IMR-90 (cell line): ENCODE measurements around the gene CGB7. TPM values are rescaled to one million over a fixed set of nuclear protein-coding genes. Genes with fewer than 3 reads are reported as not detected.

Experiments
- ATAC-seq: fragments of 200-7000 bp; cut with Tn5 transposase; 2 replicates; pipeline ENCODE4 v1.9.1; 2020; ENCODE audit warnings: low read depth, mild to moderate bottlenecking, moderate library complexity
- BruUV-seq: library from RNA; stranded (reverse); fragments of 400-500 nt; replicated peaks from 2 replicates; lab custom pipeline; 2021; lab: Mats Ljungman, UMichigan
- CTCF ChIA-PET: fragments of 300-600 bp; formaldehyde crosslinking; extraction: SDS; loops from one replicate; lab custom pipeline; 2021; ENCODE audit warnings: antibody characterized with exemption; lab: Yijun Ruan, JAX
- POLR2A ChIA-PET: fragments of 300-600 bp; sonication (Branson Sonifier 250); formaldehyde crosslinking; loops from one replicate; lab custom pipeline; 2022; ENCODE audit warnings: antibody characterized with exemption; ENCODE audit not compliant: unreplicated experiment; lab: Charles Lee
- DNase-seq: peaks from one replicate; pipeline ENCODE4 v3.0.0; 2013
- H2AFZ ChIP-seq: replicated peaks from 2 replicates; pipeline ENCODE3; 2013; ENCODE audit warnings: low read length, mild to moderate bottlenecking; ENCODE audit not compliant: poor library complexity
- H2AK5ac ChIP-seq: 2 replicates; pipeline ENCODE4 v1.6.1; 2013; ENCODE audit warnings: low read depth, low read length, inconsistent platforms
- H2AK9ac ChIP-seq: replicated peaks from 2 replicates; pipeline ENCODE3; 2013; ENCODE audit warnings: mild to moderate bottlenecking, low read depth, low read length, moderate library complexity; ENCODE audit not compliant: poor library complexity
- H2BK120ac ChIP-seq: 2 replicates; pipeline ENCODE4 v1.6.1; 2013; ENCODE audit warnings: low read depth, low read length, inconsistent platforms
- H2BK15ac ChIP-seq: 3 replicates; pipeline ENCODE4 v1.6.1; 2013; ENCODE audit warnings: low read depth, low read length, inconsistent platforms
- H2BK20ac ChIP-seq: 2 replicates; pipeline ENCODE4 v1.6.1; 2013; ENCODE audit warnings: low read depth, mild to moderate bottlenecking, inconsistent platforms, low read length, moderate library complexity
- H2BK5ac ChIP-seq: 2 replicates; pipeline ENCODE4 v1.6.1; 2013; ENCODE audit warnings: mild to moderate bottlenecking, low read depth, low read length, inconsistent platforms; ENCODE audit not compliant: poor library complexity, severe bottlenecking
- H3K14ac ChIP-seq: replicated peaks from 2 replicates; pipeline ENCODE4 v1.6.1; 2013; ENCODE audit warnings: low read depth, low read length, inconsistent platforms
- H3K18ac ChIP-seq: 2 replicates; pipeline ENCODE4 v1.6.1; 2013; ENCODE audit warnings: low read depth, low read length, control low read depth
- H3K23ac ChIP-seq: 2 replicates; pipeline ENCODE4 v1.6.1; 2013; ENCODE audit warnings: low read depth, low read length, inconsistent platforms
- H3K27ac ChIP-seq: 2 replicates; pipeline ENCODE4 v1.5.1; 2013; ENCODE audit warnings: mild to moderate bottlenecking, control low read depth, low read length; ENCODE audit not compliant: insufficient read depth
- H3K27me3 ChIP-seq: 2 replicates; pipeline ENCODE4 v1.6.1; 2013; ENCODE audit warnings: low read length; ENCODE audit not compliant: control insufficient read depth, insufficient read depth
- H3K36me3 ChIP-seq: 2 replicates; pipeline ENCODE4 v1.6.1; 2013; ENCODE audit warnings: low read length, mixed read lengths; ENCODE audit not compliant: control insufficient read depth, insufficient read depth
- H3K4ac ChIP-seq: 2 replicates; pipeline ENCODE4 v1.6.1; 2013; ENCODE audit warnings: low read depth, low read length, inconsistent platforms
- H3K4me1 ChIP-seq: 2 replicates; pipeline ENCODE4 v1.6.1; 2013; ENCODE audit warnings: low read length, mixed read lengths; ENCODE audit not compliant: control insufficient read depth, insufficient read depth
- H3K4me2 ChIP-seq: 2 replicates; pipeline ENCODE4 v1.6.1; 2013; ENCODE audit warnings: low read depth, mild to moderate bottlenecking, control low read depth, low read length, moderate library complexity
- H3K4me3 ChIP-seq: 2 replicates; pipeline ENCODE4 v1.5.1; 2013; ENCODE audit warnings: low read depth, mild to moderate bottlenecking, control low read depth, low read length, moderate library complexity; ENCODE audit not compliant: insufficient read depth
- H3K56ac ChIP-seq: 2 replicates; pipeline ENCODE4 v1.6.1; 2013; ENCODE audit warnings: low read length, inconsistent platforms; ENCODE audit not compliant: insufficient read depth; ENCODE audit errors: extremely low read depth
- H3K79me1 ChIP-seq, 2 experiments: 2 replicates each; pipeline ENCODE4 v1.6.1; 2013; ENCODE audit warnings: low read length in 2 of 2, inconsistent platforms in 1 of 2, low read depth in 1 of 2
- H3K9ac ChIP-seq: 2 replicates; pipeline ENCODE4 v1.6.1; 2013; ENCODE audit warnings: low read depth, low read length, control low read depth
- H3K9me1 ChIP-seq: 2 replicates; pipeline ENCODE4 v1.6.1; 2013; ENCODE audit warnings: low read length, inconsistent platforms; ENCODE audit not compliant: insufficient read depth
- H3K9me3 ChIP-seq: 2 replicates; pipeline ENCODE4 v1.6.1; 2013; ENCODE audit warnings: low read length; ENCODE audit not compliant: control insufficient read depth, insufficient read depth
- H4K20me1 ChIP-seq: 2 replicates; pipeline ENCODE4 v1.6.1; 2013; ENCODE audit warnings: low read length, inconsistent platforms; ENCODE audit not compliant: insufficient read depth
- H4K5ac ChIP-seq: 2 replicates; pipeline ENCODE4 v1.6.1; 2013; ENCODE audit warnings: mild to moderate bottlenecking, low read depth, low read length, control low read depth
- H4K8ac ChIP-seq, 2 experiments: 2 replicates each; pipeline ENCODE4 v1.6.1; 2013; ENCODE audit warnings: low read depth in 2 of 2, low read length in 2 of 2, control low read depth in 1 of 2, inconsistent platforms in 1 of 2
- H4K91ac ChIP-seq: 2 replicates; pipeline ENCODE4 v1.6.1; 2013; ENCODE audit warnings: low read depth, low read length, inconsistent platforms; ENCODE audit not compliant: insufficient read depth
- BHLHE40 ChIP-seq: fragments of 150-350 bp; IDR thresholded peaks from 2 replicates; pipeline ENCODE4 v1.6.1; 2016; ENCODE audit warnings: mild to moderate bottlenecking, low read depth, low read length
- CEBPB ChIP-seq: IDR thresholded peaks from 2 replicates; pipeline ENCODE4 v1.6.1; 2012; ENCODE audit warnings: low read depth, low read length, improper control_type of control experiment
- MAFK ChIP-seq: IDR thresholded peaks from 2 replicates; pipeline ENCODE4 v1.6.1; 2012; ENCODE audit warnings: low read depth, low read length, improper control_type of control experiment
- MXI1 ChIP-seq: IDR thresholded peaks from 2 replicates; pipeline ENCODE4 v1.6.1; 2012; ENCODE audit warnings: low read depth, mild to moderate bottlenecking, low read length, moderate library complexity, borderline replicate concordance
- NFE2L2 ChIP-seq: fragments of 150-350 bp; IDR thresholded peaks from 2 replicates; pipeline ENCODE4 v1.6.1; 2016; ENCODE audit warnings: low read depth, mild to moderate bottlenecking, low read length
- POLR2A ChIP-seq: IDR thresholded peaks from 2 replicates; pipeline ENCODE4 v1.6.1; 2012; ENCODE audit warnings: mild to moderate bottlenecking, low read depth, low read length
- RCOR1 ChIP-seq: IDR thresholded peaks from 2 replicates; pipeline ENCODE4 v1.6.1; 2012; ENCODE audit warnings: mild to moderate bottlenecking, low read length, improper control_type of control experiment; ENCODE audit not compliant: insufficient replicate concordance
- RFX5 ChIP-seq: IDR thresholded peaks from 2 replicates; pipeline ENCODE4 v1.8.0; 2012; ENCODE audit warnings: low read depth, mild to moderate bottlenecking, low read length, moderate library complexity
- SMC3 ChIP-seq: fragments of 150-350 bp; IDR thresholded peaks from 2 replicates; pipeline ENCODE4 v1.6.1; 2016; ENCODE audit warnings: low read depth, mild to moderate bottlenecking, antibody characterized with exemption, low read length, moderate library complexity
- WGBS, 2 experiments: methylation state at CpG; one replicate each; pipeline versions ENCODE4 v1.1.5 to v1.1.7; 2013; ENCODE audit warnings: missing lambda C conversion rate in 2 of 2; ENCODE audit not compliant: insufficient read length in 1 of 2; ENCODE audit errors: extremely low coverage in 2 of 2; 5-methylcytosine and 5-hydroxymethylcytosine counted together
- dilution Hi-C: fragments of 300-500 bp; cut with HindIII; formaldehyde crosslinking; loops from one replicate; pipeline ENCODE4 v1.14.3; 2018; ENCODE audit warnings: low sequenced_read_pairs; ENCODE audit not compliant: unreplicated experiment
- in situ Hi-C: fragments of 300-500 bp; cut with MboI; formaldehyde crosslinking; loops from 3 replicates; pipeline ENCODE4 v1.14.3; 2019; ENCODE audit warnings: low sequenced_read_pairs, inconsistent platforms, mixed read lengths
- intact Hi-C: fragments of 100-400 bp; cut with micrococcal nuclease; formaldehyde crosslinking; loops from 2 replicates; pipeline ENCODE4 v1.10.0; 2022
- polyA plus RNA-seq, 3 experiments: library from polyadenylated mRNA; depleted of rRNA; stranded (reverse); fragments of >200 nt; gene quantifications; 2 replicates each; pipeline ENCODE4 v1.2.3, GENCODE V29; 2012; ENCODE audit warnings: low replicate concordance in 1 of 3
- total RNA-seq: library from RNA; depleted of rRNA; stranded (reverse); fragments of >200 nt; gene quantifications from 2 replicates; pipeline ENCODE4 v1.2.3, GENCODE V29; 2012
- TF ChIP-seq, protein P1 (sequence below): fragments of 150-350 bp; IDR thresholded peaks from 2 replicates; pipeline ENCODE4 v1.6.1; 2017; ENCODE audit warnings: mild to moderate bottlenecking, antibody characterized with exemption, low read length, low read depth
- TF ChIP-seq, protein P2 (sequence below): conservative IDR thresholded peaks from 2 replicates; pipeline ENCODE4 v1.5.1; 2012; ENCODE audit warnings: mild to moderate bottlenecking, low read depth, low read length, improper control_type of control experiment

The CGB7 gene
- total and polyA plus RNA-seq, 2 of the 4 experiments (the other 2 are of a cell fraction) = 1.7 TPM; not detected in 1

DNA sequence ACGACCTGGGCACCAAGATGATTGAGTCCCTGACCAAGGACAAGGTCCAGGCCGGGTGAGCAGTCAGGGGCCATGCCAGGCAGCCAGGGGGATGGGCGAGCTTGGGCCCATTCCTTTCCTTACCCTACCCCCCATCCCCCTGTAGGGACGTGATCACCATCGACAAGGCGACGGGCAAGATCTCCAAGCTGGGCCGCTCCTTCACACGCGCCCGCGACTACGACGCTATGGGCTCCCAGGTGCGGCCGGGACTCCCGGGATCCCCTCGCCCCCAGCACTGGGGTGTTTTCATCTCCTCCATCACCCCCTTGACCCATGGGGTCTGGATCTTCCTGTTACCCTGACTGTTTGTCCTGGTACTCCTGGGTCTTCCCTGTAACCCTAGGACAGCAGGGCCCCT, 47.7 kb downstream of the CGB7 start:
- DNase-seq (no peak), ATAC-seq (no peak)
- Histone ChIP-seq H3K4me3 (no peak overlapping the region), H4K5ac (no peak overlapping the region), H3K36me3 (peaks cover 67% of the 10 kb centered on the region), H2AK5ac (no peak overlapping the region), H3K27ac (no peak overlapping the region), H2BK20ac (no peak overlapping the region), H3K27me3 (no peaks in the 10 kb centered on the region), H3K4me2 (no peak overlapping the region), H4K91ac (no peak overlapping the region), H3K23ac (no peak overlapping the region), H2BK5ac (no peak overlapping the region), H3K9ac (no peak overlapping the region), H3K14ac (no peak overlapping the region), H3K4me1 (no peaks in the 10 kb centered on the region), H2BK120ac (no peak overlapping the region), H2AK9ac (no peak overlapping the region), H3K9me1 (peaks cover 2% of the 10 kb centered on the region; the same call in 1 of the 2 replicates), H3K18ac (no peak overlapping the region), H3K79me1 (peaks cover 0 to 3% of the 10 kb centered on the region in 2 experiments; a peak in 1 of 4 replicates), H4K20me1 (no peaks in the 10 kb centered on the region; the same call in 1 of the 2 replicates), H3K4ac (no peak overlapping the region), H2BK15ac (no peak overlapping the region), H4K8ac (no peak overlapping the region), H2AFZ (no peak overlapping the region), H3K9me3 (no peaks in the 10 kb centered on the region), H3K56ac (no peak overlapping the region)
- TF ChIP-seq MAFK (no peak), NFE2L2 (no peak), CEBPB (no peak), BHLHE40 (no peak), SMC3 (no peak), MXI1 (no peak), POLR2A (no peak), RCOR1 (no peak), RFX5 (no peak)
- TF ChIP-seq, protein P1, sequence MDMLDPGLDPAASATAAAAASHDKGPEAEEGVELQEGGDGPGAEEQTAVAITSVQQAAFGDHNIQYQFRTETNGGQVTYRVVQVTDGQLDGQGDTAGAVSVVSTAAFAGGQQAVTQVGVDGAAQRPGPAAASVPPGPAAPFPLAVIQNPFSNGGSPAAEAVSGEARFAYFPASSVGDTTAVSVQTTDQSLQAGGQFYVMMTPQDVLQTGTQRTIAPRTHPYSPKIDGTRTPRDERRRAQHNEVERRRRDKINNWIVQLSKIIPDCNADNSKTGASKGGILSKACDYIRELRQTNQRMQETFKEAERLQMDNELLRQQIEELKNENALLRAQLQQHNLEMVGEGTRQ = no peak
- TF ChIP-seq, protein P2, sequence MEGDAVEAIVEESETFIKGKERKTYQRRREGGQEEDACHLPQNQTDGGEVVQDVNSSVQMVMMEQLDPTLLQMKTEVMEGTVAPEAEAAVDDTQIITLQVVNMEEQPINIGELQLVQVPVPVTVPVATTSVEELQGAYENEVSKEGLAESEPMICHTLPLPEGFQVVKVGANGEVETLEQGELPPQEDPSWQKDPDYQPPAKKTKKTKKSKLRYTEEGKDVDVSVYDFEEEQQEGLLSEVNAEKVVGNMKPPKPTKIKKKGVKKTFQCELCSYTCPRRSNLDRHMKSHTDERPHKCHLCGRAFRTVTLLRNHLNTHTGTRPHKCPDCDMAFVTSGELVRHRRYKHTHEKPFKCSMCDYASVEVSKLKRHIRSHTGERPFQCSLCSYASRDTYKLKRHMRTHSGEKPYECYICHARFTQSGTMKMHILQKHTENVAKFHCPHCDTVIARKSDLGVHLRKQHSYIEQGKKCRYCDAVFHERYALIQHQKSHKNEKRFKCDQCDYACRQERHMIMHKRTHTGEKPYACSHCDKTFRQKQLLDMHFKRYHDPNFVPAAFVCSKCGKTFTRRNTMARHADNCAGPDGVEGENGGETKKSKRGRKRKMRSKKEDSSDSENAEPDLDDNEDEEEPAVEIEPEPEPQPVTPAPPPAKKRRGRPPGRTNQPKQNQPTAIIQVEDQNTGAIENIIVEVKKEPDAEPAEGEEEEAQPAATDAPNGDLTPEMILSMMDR = no peak
- dilution Hi-C loops (no loop called here), intact Hi-C loops (no loop called here), in situ Hi-C loops (no loop called here)
- 93% methylated on average over 2 of the region's 18 CpGs; no CpG with 5 or more reads in 1 of the 2 experiments for WGBS, 2 experiments
- POLR2A ChIA-PET = no interaction called here
- CTCF ChIA-PET = interaction anchor here (0.6 kb wide), 2 partner anchors 10 to 221 kb away, joined by 4 to 5 read pairs; no protein-coding TSS in a partner anchor
- no TSS peak for BruUV-seq
